ENCODE results near the gene GRK5. TPM values are rescaled to one million over a fixed set of nuclear protein-coding genes. Genes with fewer than 3 reads are reported as not detected.

GRK5 gene
- polyA plus RNA-seq, 1 donor from 2014 or later = 34.9 TPM

DNA sequence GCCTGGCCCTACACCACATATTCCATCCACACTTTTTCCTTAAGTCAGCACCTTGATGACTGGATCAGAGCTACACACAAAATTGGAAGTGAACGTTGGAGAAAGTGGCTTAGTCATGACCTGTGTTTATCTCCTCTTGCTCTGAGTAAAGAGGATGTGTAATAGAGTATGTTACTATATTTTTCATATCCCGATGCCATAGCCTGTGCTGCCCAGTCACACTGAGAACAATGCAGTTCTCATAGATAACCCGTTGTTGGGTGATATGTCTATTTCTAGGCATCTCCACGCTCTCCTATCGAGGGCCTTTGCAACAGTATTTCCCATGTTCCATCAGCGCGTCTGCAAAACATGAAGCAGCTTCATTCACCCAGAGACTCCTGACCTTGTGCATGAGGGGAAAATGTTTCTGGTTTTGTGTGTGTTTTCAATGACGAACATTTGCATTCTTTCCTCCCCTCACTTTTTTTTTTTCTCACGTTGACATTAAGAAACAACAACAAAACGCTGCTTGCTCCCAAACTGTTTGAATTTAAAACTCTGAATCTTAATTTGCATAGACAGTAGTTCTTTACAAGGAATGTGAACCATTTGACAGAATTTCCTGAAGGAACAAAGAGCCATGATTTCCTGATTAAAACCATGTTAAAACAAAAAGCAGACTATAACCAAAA, 43.4 kb downstream of the GRK5 start:
- H3K4me2 ChIP-seq (ENCODE audit: low read length) = no peak overlapping the region

DNA sequence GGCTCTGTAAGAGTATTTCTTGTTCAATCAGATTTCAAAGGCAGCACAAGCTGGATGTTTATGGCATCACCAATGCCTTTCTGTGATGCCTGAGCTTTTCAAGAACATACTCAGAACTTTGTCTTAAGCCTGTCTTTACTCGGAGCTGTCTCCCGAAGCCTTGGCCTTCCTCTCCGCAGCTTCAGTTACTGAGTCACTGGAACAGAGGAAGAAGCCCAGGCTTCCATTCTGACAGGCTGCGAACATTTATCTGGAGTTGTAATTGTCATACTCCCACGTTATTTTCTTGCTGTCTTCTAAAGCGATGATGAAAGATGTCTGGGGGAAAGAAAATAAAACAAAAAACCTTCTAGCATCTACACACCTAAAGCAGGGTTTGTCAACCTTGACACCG, 43.9 kb downstream of the GRK5 start:
- H3F3A ChIP-seq (ENCODE audit: insufficient read depth, low read length, poor library complexity, severe bottlenecking) = no peaks in the 10 kb centered on the region
- no peak overlapping the region for H3K4me2 ChIP-seq (ENCODE audit: low read length)
- no peak overlapping the region for H3K27ac ChIP-seq (ENCODE audit: low read length)
- no peaks in the 10 kb centered on the region for H3K27me3 ChIP-seq (ENCODE audit: insufficient read depth, low read depth, low read length)
- no peaks in the 10 kb centered on the region for H3K79me2 ChIP-seq (replicated peaks; ENCODE audit: insufficient read depth, low read length)
- no peaks in the 10 kb centered on the region for H3K9me3 ChIP-seq (ENCODE audit: low read length)
- no peak overlapping the region for H3K9ac ChIP-seq (ENCODE audit: low read length)
- H3K36me3 ChIP-seq (ENCODE audit: insufficient read depth, low read length) = no peaks in the 10 kb centered on the region
- H2AFZ ChIP-seq (ENCODE audit: low read depth, low read length) = no peak overlapping the region
- no peak overlapping the region for H3K4me3 ChIP-seq (ENCODE audit: low read length)
- H4K20me1 ChIP-seq (ENCODE audit: insufficient read depth) = no peaks in the 10 kb centered on the region
- no peaks in the 10 kb centered on the region for H3K9me2 ChIP-seq (ENCODE audit: insufficient read depth, low read length)
- TF ChIP-seq MXI1 (conservative IDR thresholded peaks at IDR 0.05; ENCODE audit: poor library complexity, severe bottlenecking) = no peak
- TF ChIP-seq, protein P1, sequence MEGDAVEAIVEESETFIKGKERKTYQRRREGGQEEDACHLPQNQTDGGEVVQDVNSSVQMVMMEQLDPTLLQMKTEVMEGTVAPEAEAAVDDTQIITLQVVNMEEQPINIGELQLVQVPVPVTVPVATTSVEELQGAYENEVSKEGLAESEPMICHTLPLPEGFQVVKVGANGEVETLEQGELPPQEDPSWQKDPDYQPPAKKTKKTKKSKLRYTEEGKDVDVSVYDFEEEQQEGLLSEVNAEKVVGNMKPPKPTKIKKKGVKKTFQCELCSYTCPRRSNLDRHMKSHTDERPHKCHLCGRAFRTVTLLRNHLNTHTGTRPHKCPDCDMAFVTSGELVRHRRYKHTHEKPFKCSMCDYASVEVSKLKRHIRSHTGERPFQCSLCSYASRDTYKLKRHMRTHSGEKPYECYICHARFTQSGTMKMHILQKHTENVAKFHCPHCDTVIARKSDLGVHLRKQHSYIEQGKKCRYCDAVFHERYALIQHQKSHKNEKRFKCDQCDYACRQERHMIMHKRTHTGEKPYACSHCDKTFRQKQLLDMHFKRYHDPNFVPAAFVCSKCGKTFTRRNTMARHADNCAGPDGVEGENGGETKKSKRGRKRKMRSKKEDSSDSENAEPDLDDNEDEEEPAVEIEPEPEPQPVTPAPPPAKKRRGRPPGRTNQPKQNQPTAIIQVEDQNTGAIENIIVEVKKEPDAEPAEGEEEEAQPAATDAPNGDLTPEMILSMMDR (IDR thresholded peaks at IDR 0.05; ENCODE audit: poor library complexity, severe bottlenecking) = no peak
- no peak for TF ChIP-seq EZH2 (IDR thresholded peaks at IDR 0.05; ENCODE audit: borderline replicate concordance, insufficient read depth, low read length, poor library complexity, severe bottlenecking)
- no peak for TF ChIP-seq EP300 (conservative IDR thresholded peaks at IDR 0.05; ENCODE audit: poor library complexity, severe bottlenecking)
- TF ChIP-seq POLR2AphosphoS5 (IDR thresholded peaks at IDR 0.05) = no peak
- no peak for TF ChIP-seq TAF1 (IDR thresholded peaks at IDR 0.05; ENCODE audit: low read depth)
- TF ChIP-seq, protein P2, sequence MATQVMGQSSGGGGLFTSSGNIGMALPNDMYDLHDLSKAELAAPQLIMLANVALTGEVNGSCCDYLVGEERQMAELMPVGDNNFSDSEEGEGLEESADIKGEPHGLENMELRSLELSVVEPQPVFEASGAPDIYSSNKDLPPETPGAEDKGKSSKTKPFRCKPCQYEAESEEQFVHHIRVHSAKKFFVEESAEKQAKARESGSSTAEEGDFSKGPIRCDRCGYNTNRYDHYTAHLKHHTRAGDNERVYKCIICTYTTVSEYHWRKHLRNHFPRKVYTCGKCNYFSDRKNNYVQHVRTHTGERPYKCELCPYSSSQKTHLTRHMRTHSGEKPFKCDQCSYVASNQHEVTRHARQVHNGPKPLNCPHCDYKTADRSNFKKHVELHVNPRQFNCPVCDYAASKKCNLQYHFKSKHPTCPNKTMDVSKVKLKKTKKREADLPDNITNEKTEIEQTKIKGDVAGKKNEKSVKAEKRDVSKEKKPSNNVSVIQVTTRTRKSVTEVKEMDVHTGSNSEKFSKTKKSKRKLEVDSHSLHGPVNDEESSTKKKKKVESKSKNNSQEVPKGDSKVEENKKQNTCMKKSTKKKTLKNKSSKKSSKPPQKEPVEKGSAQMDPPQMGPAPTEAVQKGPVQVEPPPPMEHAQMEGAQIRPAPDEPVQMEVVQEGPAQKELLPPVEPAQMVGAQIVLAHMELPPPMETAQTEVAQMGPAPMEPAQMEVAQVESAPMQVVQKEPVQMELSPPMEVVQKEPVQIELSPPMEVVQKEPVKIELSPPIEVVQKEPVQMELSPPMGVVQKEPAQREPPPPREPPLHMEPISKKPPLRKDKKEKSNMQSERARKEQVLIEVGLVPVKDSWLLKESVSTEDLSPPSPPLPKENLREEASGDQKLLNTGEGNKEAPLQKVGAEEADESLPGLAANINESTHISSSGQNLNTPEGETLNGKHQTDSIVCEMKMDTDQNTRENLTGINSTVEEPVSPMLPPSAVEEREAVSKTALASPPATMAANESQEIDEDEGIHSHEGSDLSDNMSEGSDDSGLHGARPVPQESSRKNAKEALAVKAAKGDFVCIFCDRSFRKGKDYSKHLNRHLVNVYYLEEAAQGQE (IDR thresholded peaks at IDR 0.05; ENCODE audit: borderline replicate concordance) = no peak
- TF ChIP-seq SMC3 (conservative IDR thresholded peaks at IDR 0.05; ENCODE audit: poor library complexity) = no peak
- no peak for TF ChIP-seq RAD21 (conservative IDR thresholded peaks at IDR 0.05)

More for the DNA sequence above, 43.4 kb downstream of the GRK5 start:
- Histone ChIP-seq H3K9ac (ENCODE audit: low read length) (no peak overlapping the region), H3K27me3 (ENCODE audit: insufficient read depth, low read depth, low read length) (no peaks in the 10 kb centered on the region), H3K27ac (ENCODE audit: low read length) (no peak overlapping the region), H3K4me3 (ENCODE audit: low read length) (no peak overlapping the region), H3K9me2 (ENCODE audit: insufficient read depth, low read length) (no peaks in the 10 kb centered on the region), H3K9me3 (ENCODE audit: low read length) (no peaks in the 10 kb centered on the region), H3K79me2 (replicated peaks; ENCODE audit: insufficient read depth, low read length) (no peaks in the 10 kb centered on the region), H4K20me1 (ENCODE audit: insufficient read depth) (no peaks in the 10 kb centered on the region), H3K36me3 (ENCODE audit: insufficient read depth, low read length) (no peaks in the 10 kb centered on the region), H3F3A (ENCODE audit: insufficient read depth, low read length, poor library complexity, severe bottlenecking) (no peaks in the 10 kb centered on the region), H2AFZ (ENCODE audit: low read depth, low read length) (no peak overlapping the region)
- TF ChIP-seq, protein P1 (IDR thresholded peaks at IDR 0.05; ENCODE audit: poor library complexity, severe bottlenecking) = no peak
- TF ChIP-seq EP300 (conservative IDR thresholded peaks at IDR 0.05; ENCODE audit: poor library complexity, severe bottlenecking) (no peak), TAF1 (IDR thresholded peaks at IDR 0.05; ENCODE audit: low read depth) (no peak), POLR2AphosphoS5 (IDR thresholded peaks at IDR 0.05) (no peak), EZH2 (IDR thresholded peaks at IDR 0.05; ENCODE audit: borderline replicate concordance, insufficient read depth, low read length, poor library complexity, severe bottlenecking) (no peak), RAD21 (conservative IDR thresholded peaks at IDR 0.05) (no peak), MXI1 (conservative IDR thresholded peaks at IDR 0.05; ENCODE audit: poor library complexity, severe bottlenecking) (no peak), SMC3 (conservative IDR thresholded peaks at IDR 0.05; ENCODE audit: poor library complexity) (no peak)
- TF ChIP-seq, protein P2 (IDR thresholded peaks at IDR 0.05; ENCODE audit: borderline replicate concordance) = no peak
